GM04504 (cell line): ENCODE data around the gene TRPM2.
"Not testable (repeated sequence)": the region's sequence is repeated elsewhere in the genome, so short reads cannot be mapped to it uniquely, and the experiment has no call there.

Experiments
- DNase-seq: peaks from one replicate; pipeline ENCODE4 v3.0.0-alpha.2; 2012; ENCODE audit warnings: low read depth

Gene TRPM2

GRCh38 chr21:44415073-44416025 lies 61.9 kb downstream of the TRPM2 start:
- DNase-seq: no peak

GRCh38 chr21:44416193-44416592 lies 62.8 kb downstream of the TRPM2 start:
- no peak for DNase-seq

DNA sequence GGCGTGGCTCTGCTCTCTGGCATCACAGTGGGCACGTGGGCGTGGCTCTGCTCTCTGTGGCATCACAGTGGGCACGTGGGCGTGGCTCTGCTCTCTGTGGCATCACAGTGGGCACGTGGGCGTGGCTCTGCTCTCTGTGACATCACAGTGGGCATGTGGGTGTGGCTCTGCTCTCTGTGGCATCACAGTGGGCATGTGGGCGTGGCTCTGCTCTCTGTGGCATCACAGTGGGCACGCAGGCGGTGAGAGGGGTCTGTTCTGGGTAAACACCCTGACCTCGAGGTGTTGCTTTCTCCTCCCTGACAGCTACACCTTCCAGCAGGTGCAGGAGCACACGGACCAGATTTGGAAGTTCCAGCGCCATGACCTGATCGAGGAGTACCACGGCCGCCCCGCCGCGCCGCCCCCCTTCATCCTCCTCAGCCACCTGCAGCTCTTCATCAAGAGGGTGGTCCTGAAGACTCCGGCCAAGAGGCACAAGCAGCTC lies 64.2 kb downstream of the TRPM2 start:
- not testable (repeated sequence) for DNase-seq

DNA sequence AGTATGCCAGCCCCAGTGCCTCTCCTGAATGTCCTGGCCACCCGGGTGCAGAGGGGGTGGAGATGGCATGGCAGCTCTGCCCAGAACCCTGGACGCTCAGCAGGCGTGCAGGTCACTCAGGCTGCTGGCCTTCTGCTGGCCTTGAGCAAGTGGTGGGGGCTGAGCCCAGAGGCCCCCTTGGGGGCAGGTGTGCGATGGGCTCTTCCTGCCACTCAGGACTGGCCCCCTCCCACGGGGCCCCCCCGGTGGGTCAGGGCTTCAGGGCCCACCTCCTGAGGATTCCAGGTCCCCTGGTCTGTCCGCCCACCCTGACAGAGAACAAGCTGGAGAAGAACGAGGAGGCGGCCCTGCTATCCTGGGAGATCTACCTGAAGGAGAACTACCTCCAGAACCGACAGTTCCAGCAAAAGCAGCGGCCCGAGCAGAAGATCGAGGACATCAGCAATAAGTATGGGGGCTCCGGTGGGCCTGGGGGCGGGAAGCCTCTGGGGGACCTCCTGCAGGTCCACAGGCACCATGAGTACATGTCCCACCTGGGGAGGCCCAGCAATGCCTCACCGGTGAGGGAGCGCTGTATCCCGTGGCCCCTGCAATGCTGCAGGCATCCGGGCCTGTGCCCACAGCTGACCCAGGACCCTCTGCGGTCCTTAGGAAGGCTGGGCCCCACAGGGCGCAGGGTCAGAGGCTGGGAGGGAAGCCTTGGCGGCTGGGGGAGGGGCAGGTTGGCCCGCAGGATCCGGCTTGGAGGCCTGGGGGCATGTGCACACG lies 64.9 kb downstream of the TRPM2 start:
- no peak for DNase-seq

GRCh38 chr21:44418876-44419230 lies 65.4 kb downstream of the TRPM2 start:
- DNase-seq: no peak

DNA sequence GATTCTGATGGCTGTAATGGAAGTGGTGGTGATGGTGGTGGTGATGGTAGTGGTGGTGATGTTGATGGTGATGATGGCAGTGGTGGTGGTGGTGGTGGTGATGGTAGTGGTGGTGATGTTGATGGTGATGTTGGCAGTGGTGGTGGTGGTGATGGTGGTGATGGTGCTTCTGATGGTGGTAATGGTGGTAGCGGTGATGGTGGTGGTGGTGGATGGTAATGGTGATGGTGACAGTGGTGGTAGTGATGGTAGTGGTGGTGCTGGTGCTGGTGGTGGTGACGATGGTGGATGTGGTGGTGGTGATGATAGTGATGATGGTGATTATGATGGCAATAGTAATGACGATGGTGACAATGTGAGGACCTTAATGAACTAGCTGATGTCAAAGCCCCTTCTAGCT lies 66.3 kb downstream of the TRPM2 start:
- DNase-seq: no peak

GRCh38 chr21:44420416-44421205 lies 67.2 kb downstream of the TRPM2 start:
- DNase-seq: no peak

DNA sequence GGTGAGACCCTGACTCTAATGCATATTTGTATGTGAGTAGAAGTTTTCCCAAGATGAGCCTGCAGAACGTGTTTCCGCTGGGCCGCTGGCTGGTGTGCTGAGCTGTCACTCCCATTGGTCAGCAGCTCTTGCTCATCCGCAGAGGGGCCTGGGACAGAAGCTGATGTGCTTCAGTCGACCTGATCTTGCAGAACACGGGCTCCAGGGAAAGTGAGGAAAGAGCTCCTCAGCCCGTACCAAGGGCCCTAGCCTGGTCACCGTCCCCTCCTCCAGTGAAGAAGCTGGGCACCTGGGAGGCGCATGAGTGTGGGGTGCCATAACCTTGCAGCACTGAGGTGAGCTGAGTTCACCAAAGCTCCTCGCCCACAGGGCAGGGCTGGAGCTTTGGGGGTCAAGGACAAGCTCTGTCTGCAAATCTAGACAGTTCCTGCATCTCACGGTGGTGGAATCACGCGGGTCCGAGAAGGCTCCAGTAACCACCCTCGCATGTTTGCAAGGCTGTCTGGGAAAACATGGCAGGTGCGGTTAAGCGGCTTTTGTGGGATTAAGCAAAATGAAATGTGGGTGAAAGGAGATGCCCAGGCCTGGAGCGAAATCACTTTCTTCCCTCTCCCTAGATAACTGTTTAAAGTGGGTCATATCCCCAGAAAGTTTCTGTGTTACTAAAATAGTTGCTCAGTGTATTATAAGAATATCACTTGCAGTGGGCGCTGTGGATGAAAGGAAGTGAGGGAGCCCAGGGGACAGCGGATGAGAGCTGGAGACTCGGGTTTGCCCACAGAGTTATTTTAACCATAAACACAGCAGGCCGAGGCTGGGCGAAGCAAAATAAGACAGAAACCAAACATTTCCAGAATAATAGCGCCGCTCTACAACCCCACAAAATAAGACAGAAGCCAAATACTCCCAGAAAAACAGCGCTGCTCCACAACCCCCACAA lies 68.8 kb downstream of the TRPM2 start:
- no peak for DNase-seq

GRCh38 chr21:44423312-44423821 lies 69.9 kb downstream of the TRPM2 start:
- DNase-seq: no peak

- no peak for DNase-seq
These were observed 70.7 kb downstream of the TRPM2 start for GRCh38 chr21:44423941-44424607.

GRCh38 chr21:44424608-44425306 lies 71.3 kb downstream of the TRPM2 start:
- DNase-seq: no peak

DNA sequence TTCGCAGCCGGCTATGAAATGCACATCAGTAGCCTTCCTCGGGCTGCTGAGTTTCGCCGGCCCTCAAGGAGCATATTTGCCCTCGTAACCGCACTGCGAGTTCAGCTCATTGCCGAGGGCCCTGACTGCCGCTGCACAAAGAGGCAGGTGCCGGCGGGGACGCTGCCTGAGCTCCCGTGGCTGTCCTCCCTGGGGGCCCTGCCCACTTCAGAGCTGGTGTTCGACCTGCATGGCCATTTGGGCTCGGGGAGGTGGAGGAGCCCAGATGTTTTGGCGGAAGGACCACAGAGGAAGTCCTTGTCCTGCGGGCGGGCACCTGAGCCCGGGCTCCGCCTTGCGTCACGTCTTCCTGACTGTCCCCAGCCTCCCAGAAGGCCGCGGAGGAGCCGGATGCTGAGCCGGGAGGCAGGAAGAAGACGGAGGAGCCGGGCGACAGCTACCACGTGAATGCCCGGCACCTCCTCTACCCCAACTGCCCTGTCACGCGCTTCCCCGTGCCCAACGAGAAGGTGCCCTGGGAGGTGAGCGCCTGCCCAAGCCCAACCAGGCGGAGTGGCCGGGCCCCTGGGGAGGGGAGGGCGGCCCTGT lies 72.0 kb downstream of the TRPM2 start:
- DNase-seq: no peak

GRCh38 chr21:44425895-44426662 lies 72.7 kb downstream of the TRPM2 start:
- no peak for DNase-seq

DNA sequence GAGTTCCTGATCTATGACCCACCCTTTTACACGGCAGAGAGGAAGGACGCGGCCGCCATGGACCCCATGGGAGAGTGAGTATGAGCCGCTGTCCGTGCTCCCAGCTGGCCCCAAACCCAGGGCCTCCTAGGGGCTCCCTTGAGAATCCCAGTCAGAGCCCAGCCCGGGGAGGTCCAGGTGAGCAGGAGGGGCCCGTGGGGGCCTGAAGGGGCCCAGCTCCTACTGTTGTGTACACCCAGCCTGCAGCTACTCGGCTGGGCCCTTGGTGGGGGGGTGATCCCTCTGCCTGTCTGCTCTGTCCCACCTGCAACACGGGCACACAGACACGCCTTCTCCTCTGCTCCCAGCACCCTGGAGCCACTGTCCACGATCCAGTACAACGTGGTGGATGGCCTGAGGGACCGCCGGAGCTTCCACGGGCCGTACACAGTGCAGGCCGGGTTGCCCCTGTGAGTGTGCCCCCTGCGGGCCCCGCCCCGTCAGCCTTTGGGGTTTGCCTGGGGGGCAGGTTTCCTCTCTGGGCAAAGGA lies 73.3 kb downstream of the TRPM2 start:
- no peak for DNase-seq

GRCh38 chr21:44427241-44428120 lies 74.1 kb downstream of the TRPM2 start:
- DNase-seq: no peak

GRCh38 chr21:44428281-44428960 lies 75.0 kb downstream of the TRPM2 start:
- DNase-seq: no peak

GRCh38 chr21:44429894-44430293 lies 76.5 kb downstream of the TRPM2 start:
- DNase-seq: no peak
